SU-DHL-6 (cell line): ENCODE results near the gene SPINDOC.

Experiments used
- EZH2phosphoT487 ChIP-seq: fragments of 200-600 bp; sonication (generic), shearing (Covaris generic); conservative IDR thresholded peaks from 2 replicates; pipeline ENCODE4 v1.6.1; 2018; ENCODE audit warnings: mild to moderate bottlenecking, antibody characterized with exemption, low read length, moderate library complexity, mixed read lengths
- TF ChIP-seq, protein P1 (sequence below): fragments of 200-600 bp; sonication (generic); IDR thresholded peaks from one replicate; pipeline ENCODE4 v1.5.1; 2017; ENCODE audit warnings: antibody characterized with exemption, mild to moderate bottlenecking, low read length, moderate library complexity; ENCODE audit not compliant: insufficient read depth, poor library complexity, severe bottlenecking

- TF ChIP-seq, protein P1, sequence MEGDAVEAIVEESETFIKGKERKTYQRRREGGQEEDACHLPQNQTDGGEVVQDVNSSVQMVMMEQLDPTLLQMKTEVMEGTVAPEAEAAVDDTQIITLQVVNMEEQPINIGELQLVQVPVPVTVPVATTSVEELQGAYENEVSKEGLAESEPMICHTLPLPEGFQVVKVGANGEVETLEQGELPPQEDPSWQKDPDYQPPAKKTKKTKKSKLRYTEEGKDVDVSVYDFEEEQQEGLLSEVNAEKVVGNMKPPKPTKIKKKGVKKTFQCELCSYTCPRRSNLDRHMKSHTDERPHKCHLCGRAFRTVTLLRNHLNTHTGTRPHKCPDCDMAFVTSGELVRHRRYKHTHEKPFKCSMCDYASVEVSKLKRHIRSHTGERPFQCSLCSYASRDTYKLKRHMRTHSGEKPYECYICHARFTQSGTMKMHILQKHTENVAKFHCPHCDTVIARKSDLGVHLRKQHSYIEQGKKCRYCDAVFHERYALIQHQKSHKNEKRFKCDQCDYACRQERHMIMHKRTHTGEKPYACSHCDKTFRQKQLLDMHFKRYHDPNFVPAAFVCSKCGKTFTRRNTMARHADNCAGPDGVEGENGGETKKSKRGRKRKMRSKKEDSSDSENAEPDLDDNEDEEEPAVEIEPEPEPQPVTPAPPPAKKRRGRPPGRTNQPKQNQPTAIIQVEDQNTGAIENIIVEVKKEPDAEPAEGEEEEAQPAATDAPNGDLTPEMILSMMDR, result no peak
- no peak for TF ChIP-seq EZH2phosphoT487
Measured at GRCh38 chr11:63767267-63767564, 46.0 kb upstream of the SPINDOC start.
